ENCODE measurements around the gene PTPN12. TPM values are rescaled to one million over a fixed set of nuclear protein-coding genes. Genes with fewer than 3 reads are reported as not detected.

PTPN12 gene
- total RNA-seq (2022; extraction: Qiagen RNA extraction; ENCODE audit: low read depth), result 48.0 to 74.6 TPM (median 49.8 TPM) in 5 replicates

DNA sequence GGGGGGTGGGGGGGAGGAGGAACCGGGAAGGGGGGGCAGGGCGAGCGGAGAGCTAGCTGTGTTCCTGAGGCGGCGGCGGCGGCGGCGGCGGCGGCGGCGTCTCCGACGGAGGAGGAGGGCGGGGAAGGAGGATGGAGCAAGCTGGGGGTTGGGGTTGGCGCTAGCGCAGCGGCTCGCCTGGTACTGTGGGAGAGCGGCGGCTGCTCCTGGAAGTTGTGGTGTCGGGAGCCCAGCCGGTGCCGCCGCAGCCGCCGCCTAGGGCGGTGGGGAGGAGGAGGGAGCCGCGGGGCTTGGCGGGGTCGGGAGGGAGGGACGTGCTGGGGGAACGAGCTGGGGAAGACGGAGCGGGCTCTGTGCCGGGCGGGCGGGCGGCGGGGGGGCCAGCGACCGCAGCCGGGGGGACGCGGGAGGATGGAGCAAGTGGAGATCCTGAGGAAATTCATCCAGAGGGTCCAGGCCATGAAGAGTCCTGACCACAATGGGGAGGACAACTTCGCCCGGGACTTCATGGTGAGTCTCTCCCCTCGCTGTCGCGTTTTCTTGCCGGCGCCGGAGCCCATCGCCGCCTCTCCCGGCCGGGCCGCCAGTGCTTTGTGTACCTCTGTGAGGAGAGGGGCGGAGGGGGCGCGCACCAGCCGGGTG is at the start of gene PTPN12:
Gene PTPN12, plus strand, starts transcription at position 160 of the 642 bp plus-strand sequence. Its CDS starts 252 bp downstream, at position 412.

Other genes with a start within 250 kb of the PTPN12 start
- 2.2 to 2.9 TPM (median 2.7 TPM) in 5 replicates for gene GSAP, start 120.9 kb upstream of the PTPN12 start, total RNA-seq (2022; extraction: Qiagen RNA extraction; ENCODE audit: low read depth)
- 9.0 to 13.1 TPM (median 9.3 TPM) in 5 replicates for gene RSBN1L, start 159.2 kb downstream of the PTPN12 start, total RNA-seq (2022; extraction: Qiagen RNA extraction; ENCODE audit: low read depth)

Measured in A549 treated with CpdA at 1 μM for 4 hours (cell line).